Urothelium cell line (cell line): ENCODE results near the gene LARGE1.

Source experiments
- DNase-seq: peaks from one replicate; pipeline ENCODE4 v3.0.0; 2011; ENCODE audit warnings: low spot score, mixed read lengths
- FAIRE-seq: peaks from 2 replicates; lab custom pipeline; 2011; peaks lifted over from hg19 to GRCh38; lab: Jason Lieb, UNC

Gene LARGE1

DNA sequence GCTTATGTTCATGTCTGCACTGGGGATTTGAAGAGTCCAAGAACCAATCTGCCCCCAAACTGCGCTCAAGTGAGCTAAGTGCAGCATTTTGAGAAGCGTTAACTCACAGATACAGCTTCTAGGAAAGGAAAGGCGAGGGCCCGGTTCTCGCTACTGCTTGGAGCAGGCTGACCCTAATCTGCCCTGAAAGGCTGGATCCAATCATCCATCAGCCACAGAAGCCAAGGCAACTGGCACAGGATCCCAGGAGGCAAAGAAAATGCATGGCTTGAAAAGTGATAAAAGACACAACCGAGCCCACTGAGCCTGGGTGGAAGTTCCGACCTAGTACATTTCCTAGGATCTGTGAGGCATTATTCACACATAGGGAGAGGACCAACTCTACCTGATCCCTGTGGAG lies 174.8 kb downstream of the LARGE1 start:
- FAIRE-seq (no peak), DNase-seq (no peak)

DNA sequence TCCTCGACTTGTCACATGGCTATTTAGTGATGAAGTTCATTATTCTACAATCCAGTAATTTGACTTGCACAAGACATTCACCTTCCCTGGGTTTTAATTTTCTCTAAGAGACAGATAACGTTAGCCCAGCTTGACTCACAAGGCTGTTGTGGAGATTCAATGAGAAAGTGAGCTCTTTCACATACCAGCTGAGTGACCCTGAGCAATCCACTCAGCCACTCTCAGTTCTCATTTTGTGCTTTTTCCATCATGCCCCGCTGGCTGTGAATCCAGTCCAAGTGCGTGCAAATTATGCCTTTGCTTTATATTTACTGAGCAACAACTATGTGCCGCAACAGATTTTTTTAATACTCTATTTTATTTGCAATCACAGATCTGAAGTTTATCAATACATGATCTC lies 176.5 kb downstream of the LARGE1 start:
- no peak for FAIRE-seq
- DNase-seq, result no peak

DNA sequence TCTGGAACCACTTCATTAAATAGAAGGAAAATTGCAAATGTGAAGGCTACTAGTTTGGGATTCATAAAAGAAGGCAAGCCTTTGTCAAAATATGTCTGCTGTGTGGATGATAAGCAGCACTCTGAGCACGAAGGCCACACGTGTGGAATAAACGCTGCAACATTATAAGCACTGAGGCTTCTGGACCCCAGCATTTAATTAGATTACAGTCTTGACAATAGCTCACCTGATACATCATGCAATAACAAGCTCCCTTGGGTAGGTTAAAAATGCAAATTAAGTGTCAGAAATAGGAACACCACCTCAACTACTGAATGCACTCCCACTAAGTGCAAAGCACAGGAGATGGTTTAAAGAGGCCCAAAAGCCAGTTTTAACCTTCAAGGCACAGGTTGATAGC lies 179.3 kb downstream of the LARGE1 start:
- DNase-seq (no peak), FAIRE-seq (no peak)

DNA sequence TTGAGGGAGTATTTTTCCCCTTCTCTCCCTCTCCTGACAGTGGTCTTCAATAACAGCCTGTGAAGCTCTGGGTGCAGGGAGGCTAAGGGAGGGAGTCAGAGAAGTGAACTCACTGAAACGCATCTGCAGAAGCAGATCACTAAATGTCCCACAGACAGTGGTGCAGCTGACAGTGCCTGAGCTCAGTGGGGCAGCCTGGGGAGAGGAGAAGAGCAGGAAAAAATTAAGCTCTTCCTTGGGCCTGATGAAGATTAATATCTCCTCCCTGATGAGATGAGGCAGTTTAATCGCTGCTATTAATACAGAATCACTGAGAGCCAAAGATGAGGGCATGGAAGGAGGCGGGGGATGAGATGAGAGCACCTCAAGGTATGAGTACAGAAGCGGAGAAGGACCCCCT lies 180.8 kb downstream of the LARGE1 start:
- DNase-seq (no peak), FAIRE-seq (no peak)

DNA sequence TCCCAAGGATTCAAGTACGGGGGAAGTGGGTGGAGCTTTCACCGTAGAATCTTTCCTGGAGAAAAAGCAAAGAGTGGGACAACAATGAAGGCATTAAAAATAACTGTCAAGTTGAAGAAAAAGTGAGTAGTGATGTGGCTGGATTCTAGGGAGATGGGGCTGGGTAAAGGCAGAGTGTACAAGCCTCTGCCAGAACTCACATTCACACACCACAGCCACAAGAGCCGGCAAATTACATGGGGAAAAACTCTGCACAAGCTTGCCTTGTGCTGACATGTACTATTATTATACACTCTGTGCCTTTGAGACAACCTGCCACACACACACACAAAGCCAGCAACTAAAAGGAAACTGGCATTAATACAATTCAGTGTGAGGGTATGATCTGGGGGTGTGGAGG lies 182.6 kb downstream of the LARGE1 start:
- DNase-seq, result no peak
- FAIRE-seq, result no peak

DNA sequence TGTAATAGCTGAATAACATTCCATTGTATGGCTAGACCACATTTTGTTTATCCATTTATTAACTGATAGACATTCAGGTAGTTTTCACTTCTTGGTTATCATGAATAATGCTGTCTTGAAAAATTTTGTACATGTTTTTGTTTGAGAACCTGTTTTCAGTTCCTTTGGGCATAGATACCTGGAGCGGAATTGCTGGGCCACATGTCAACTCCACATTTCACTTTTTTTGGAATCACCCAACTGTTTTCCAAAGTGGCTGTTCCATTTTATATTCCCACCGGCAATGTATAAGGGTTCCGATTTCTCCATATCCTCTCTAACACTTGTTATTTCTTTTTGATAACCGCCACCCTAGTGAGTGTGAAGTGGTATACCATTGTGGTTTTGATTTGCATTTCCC lies 184.3 kb downstream of the LARGE1 start:
- FAIRE-seq, result no peak
- no peak for DNase-seq

DNA sequence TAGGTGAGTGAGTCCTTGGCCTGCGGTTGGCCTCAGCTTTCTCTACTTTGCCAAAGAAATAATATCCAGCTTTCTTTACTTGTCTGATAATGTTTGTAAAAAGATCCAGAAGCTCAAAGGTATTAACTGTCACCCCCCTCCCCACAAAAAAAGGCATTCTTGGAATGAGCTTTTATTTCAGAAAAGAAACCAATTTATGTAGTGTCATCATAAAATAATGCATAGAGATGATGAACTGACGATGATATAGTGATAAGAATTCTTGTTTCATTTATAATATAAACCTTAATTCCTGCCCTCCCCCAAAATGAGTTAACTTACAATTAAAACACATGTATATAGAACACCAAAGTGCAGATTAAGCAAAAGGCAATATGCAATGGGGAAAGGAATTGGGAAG lies 191.4 kb downstream of the LARGE1 start:
- FAIRE-seq (no peak), DNase-seq (no peak)

DNA sequence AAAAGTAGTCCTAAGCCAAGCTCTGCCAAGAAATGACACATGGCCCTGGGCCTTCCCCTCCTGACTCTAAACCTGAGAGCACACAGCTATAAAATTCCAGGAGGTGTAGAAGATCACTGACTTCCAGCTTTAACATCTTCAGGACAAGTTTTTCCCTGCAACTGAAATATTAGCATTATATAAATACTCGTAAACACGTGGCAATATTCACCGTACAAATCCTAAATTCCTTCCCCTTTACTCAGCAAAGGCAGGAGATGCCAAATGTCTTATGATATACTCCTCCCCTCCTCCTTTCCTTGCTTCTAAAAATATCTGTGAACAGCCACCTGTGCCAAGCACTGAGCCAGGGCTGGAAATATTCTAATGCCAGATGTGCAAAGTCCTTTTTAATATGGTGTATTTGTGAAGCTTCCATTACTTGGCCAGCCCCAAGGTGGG lies 194.0 kb downstream of the LARGE1 start:
- DNase-seq (peak; percentile 67), FAIRE-seq (no peak)

DNA sequence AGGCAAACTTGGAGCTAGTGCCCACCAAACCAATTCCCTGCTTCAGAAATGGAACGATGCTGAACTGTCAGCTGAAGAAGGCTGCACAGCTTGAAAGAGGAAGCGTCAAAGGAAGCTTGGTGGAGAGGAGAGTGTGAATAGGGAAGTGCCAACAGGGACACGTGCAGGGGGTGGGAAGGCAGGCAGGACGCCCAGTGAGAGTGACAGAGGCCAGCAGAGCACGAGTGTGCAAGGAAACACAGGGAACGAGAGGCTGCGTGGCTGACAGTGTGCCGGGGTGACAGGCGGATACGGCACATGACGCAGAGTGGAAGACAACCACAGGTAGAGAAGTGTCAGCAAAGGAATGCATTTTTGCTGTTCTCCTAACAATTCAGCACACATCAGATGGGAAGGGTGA lies 196.4 kb downstream of the LARGE1 start:
- FAIRE-seq, result no peak
- DNase-seq, result no peak

DNA sequence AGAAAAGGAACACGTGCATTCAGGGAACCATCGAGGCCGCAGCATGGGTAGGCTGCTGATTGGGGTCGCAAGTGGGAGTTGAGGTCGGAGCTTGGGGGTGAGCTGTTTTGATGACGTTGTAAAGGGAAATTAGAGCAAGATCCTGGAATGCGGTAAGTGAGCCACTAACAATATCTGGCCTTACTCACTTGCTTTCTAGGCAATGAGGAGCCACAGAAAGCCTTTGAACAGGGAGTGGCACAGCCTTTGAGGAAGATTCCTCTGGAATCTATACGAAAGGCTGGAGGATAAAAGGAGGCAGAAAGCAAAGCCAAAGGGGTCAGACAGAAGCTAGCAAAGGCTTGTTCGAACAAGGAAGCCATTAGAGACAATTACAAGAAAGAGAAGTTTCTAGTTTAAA lies 197.5 kb downstream of the LARGE1 start:
- no peak for DNase-seq
- no peak for FAIRE-seq

DNA sequence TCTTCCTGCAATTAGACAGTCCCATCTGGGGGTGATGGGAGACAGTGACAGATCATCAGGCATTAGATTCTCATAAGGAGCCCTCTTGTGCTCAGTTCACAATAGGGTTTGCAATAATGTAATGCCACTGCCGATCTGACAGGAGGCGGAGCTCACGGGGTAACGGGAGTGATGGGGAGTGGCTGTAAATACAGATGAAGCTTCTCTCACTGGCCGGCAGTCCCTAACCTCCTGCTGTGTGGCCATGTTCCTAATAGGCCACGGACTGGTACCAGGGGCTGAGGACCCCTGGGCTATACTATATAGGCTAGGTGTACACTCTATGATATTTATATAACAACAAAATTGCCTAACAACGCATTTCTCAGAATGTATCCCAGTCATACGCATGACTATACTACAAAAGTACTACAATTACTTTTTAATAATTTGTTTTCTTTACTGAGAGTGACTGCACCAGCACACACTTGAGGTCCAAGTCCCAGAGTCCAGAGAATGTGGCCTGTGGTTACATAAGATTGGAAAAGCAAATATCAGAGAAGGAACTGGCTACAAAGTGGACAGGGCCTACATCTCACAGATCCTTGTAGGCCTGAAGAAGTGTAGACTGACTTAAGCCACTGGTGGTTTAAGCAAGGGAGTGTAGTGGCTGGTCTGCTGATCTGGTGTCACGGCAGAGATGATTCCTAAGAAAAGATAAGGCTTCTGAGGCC lies 200.0 kb downstream of the LARGE1 start:
- FAIRE-seq, result no peak

DNA sequence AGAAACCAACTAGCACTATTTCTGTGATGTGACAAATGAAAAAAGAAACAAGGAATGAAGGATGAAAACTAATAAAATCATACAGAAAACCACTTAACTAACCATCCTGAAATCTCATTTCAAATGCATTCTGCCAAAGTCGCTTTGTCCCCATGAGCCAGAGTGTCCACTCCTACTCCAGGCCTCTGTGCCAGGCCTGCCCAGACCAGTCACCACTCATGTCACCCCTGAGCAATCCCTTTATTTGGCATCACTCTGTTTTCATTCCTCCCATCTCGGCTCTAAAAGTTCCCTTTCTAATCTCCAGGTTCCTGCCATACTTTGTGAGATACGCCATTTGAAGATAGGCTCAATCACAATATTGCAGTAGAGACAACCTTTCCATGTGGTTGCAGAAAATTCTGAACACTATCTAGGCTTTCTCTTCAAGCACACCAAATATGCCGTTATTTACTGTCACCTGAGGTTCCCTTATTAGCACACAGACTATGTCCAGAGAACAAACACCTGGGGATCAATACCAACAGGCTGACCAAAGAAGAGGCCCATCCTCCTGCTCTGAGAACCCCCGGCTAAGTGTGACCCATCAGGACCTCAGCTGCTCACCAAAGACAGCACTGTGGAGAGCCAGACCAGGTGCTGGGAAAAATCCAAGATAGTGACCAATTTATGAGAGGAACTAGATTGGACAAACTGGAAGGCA lies 202.4 kb downstream of the LARGE1 start:
- no peak for FAIRE-seq
- no peak for DNase-seq

More for the DNA sequence above, 200.0 kb downstream of the LARGE1 start:
- DNase-seq, result no peak

DNA sequence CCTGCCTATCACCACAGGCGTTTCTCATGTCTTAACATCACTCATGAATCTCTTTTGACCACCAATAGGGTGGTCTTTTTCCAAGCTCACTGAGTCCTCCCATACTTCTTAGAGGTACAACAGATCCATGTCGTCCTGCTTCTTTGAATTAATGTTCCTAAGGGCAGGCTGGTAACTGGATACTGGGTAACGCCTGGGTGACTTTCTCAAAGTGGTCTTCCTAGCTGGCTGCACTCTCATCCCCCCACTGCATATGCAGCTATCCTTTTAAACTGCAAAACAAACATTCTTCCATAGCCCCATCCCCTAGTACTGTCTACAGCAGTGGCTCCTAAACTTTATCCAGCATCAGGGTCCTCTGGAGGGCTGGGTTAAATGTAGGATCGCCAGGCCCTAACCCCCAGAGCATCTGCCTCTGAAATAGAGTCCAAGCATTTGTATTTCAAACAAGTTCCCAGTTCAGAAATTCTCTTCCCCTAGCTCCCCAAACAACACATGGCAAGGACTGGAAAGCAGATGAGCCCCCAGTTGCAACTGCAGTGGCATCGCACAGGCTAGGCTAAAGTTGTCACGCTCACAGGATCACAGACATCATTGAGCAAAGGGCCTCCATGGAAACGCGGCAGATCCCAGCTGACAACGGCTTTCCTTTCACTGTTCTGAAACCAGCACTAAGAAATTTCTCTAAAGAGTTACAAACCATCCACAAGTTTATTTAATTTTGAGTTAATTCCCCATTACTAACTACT lies 204.9 kb downstream of the LARGE1 start:
- no peak for DNase-seq
- FAIRE-seq, result no peak

DNA sequence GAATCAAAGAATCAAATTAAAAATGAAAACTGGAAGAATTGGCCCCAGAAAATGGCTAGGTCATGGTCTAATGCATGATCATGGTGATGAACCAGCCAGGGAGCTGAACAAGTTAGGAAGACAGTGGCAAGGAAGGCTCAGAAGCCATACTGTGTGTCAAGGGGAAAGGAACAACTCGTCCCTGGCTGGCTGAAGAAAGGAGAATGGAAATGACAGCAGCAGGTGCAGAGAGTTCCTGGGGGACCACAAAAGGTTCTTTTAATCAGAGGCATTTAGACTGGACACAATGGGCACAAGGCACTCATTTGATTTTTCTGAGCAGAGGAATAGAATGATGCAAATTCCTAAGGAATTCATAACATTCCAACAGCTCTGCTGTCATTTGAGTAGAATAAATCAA lies 209.9 kb downstream of the LARGE1 start:
- FAIRE-seq, result no peak
- DNase-seq, result peak; percentile 28

DNA sequence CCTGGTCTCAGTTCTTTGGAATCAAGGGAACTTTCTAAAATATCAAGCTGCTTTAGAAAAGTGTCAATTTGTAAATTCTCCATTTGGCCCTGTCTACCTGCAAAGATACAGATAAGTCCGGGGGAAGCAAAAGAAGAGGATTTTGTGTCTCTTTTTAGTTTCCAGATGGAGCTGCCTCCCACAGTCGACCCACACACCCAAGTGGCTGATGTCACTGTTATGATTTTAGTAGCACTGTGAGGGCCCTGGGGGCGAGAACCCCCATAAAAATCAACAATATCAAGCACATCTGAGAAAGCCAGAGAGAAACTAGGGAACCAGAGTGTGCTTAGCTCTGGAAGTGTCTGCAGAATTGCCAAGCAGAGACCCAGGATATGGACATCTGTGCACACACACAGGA lies 212.7 kb downstream of the LARGE1 start:
- no peak for FAIRE-seq
- DNase-seq, result no peak

DNA sequence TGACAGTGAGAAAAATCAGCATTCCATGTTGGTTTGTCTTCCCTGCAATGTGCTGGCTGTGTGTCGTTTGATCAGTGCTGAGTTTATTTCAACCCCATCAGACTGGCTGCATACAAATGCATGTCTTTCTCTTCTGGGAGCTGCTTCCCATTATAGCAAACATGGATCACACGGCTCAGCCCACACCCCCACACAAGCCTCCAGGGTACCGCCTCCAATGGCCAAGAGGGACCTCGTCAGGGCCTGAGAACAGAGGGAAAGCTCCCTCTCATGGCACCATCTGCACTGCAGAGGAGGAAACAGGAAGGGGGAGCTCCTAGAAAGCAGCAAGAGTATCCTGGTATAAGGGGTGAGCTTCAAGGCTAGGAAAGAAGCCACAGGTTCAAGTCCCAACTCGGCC lies 214.2 kb downstream of the LARGE1 start:
- FAIRE-seq, result no peak
- no peak for DNase-seq

DNA sequence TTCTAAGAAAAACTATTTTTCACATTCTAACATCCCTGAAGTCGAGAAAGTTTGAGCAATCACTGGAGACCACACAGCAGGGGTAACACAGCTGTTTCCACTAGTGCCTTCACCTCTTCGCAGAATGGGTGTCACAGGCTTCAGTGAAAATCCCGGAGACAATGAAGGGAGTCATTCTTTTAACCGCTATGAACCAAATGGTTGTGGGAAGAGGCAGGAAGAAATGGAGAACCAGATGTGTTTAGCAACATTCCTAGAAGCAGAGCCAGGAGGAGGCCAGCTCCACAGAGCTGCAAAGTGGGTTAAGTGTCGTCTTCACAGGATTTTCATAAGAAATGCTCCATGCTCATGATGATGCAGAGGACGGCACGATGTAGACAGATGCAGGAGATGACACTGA lies 221.1 kb downstream of the LARGE1 start:
- DNase-seq, result no peak
- FAIRE-seq, result no peak

DNA sequence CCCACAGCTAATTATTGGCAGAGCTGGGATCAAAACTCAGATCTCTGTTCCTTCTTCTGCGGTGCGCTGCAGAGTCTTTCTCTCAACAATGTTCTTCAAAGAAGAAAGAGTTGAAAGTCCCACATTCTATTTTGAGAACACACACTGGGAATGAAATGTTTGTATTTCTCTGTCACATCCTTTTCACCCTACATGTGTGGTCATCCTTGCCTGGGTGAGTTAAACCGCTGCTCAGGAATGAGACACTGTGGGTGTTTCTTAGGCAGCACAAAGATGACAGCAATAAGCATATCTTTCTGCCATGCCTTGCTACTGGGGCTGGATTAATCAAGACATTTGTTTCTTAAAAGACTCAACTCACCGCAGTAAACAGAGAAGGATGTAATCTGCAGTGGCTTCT lies 222.6 kb downstream of the LARGE1 start:
- DNase-seq (no peak), FAIRE-seq (no peak)

DNA sequence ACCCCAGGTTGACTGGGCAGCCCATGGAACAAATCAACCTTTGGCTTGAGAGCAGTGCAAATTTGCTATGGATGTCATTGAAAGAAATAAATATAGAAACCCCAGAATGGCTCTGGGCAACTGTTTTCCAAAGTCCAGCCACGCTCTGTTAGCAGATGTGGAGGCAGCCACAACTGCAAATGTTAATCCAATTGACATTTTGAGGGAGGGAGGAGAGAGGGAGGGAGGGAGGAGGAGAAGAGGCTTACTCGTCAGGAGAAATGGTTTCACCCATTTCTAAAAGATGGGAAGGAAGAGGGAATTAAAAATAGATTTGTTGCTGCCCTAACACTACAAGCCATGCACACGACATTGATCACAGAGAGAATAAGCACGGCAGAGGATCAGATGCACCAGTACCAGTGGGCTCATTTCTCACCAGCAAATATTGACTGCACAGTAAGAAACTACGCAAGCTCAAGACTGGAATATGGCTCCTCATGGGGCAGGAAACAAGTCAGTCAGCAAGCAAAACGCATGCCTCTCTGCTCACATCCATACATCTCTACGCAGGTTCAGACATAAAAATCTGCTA lies 229.1 kb downstream of the LARGE1 start:
- FAIRE-seq (no peak), DNase-seq (no peak)

DNA sequence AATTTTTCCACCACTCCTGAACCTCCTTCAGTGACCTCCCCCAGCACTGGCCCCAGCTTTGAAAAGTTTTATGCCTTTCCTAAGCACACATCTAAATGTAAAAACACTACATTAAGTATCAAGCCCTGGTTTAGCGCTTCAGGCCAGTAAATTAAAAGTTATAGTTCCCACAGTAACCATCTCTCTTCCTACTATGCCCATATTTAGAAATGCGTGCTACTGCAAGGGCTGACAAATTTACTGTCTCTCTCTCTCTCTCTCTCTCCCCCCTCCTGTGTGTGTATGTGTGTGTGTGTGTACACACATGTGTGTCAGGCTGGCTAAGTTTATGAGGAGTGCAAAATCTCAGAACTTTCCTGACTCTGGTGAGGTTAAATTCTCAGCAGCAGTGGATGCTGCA lies 231.4 kb downstream of the LARGE1 start:
- DNase-seq (no peak), FAIRE-seq (no peak)

DNA sequence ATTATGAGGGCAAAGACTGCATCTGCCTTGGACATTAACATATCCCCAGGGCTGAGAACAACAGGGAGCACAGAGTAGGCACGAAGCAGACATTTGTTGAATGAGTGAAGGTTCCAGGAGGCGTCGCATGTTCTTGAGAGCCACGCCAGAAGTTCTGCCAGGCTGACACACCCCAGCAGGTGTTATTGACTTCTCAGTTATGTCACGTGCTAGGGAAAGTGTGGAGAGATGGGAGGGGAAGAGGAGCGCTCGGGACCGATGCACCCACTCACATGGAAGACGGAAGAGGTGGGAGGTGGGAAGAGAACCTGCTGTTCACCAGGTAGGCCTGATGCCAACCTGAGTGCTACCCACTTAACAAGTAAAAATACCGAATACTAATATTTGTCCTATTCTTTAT lies 232.8 kb downstream of the LARGE1 start:
- FAIRE-seq, result no peak

DNA sequence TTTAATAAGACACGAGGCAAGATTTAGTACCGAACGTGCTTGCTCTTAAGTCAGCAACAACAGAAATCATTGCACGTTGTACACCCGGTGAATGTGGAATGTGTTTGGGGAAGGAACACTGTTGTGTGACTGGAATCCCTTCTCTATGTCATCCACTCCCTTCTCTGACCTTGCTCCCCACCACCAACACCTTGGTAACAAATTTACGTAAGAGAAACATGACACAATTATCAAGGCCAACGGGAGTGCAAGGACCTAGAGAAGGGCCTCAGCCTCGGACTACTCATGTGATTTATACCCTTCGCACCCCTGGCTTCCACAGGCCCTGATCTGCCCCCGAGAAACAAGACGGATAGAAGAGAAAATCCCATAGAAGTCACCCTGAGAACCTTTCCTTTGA lies 236.2 kb downstream of the LARGE1 start:
- FAIRE-seq (no peak), DNase-seq (no peak)

More for the DNA sequence above, 232.8 kb downstream of the LARGE1 start:
- DNase-seq, result no peak
